HepG2 (cell line): ENCODE results near the gene FBH1. TPM values are rescaled to one million over a fixed set of nuclear protein-coding genes. Genes with fewer than 3 reads are reported as not detected.

Experiments
- ATAC-seq: fragments of 200-7000 bp; cut with Tn5 transposase; 3 replicates; pipeline ENCODE4 v1.9.1; 2020; ENCODE audit warnings: mild to moderate bottlenecking, moderate library complexity
- BruUV-seq: library from RNA; stranded (reverse); fragments of 400-500 nt; replicated peaks from 2 replicates; lab custom pipeline; 2021; lab: Mats Ljungman, UMichigan
- CTCF ChIA-PET: fragments of 300-600 bp; formaldehyde crosslinking; extraction: SDS; loops from one replicate; lab custom pipeline; 2021; ENCODE audit warnings: low total read pairs, inconsistent platforms, low intra/inter-chr PET ratio; lab: Yijun Ruan, JAX
- POLR2A ChIA-PET: fragments of 350-600 bp; sonication (Branson Sonifier 250); formaldehyde crosslinking; loops from one replicate; lab custom pipeline; 2020; ENCODE audit warnings: antibody characterized with exemption, inconsistent platforms; lab: Yijun Ruan, JAX
- DNase-seq: peaks from one replicate; pipeline ENCODE4 v3.0.0-alpha.2; 2015; ENCODE audit warnings: low spot score
- FAIRE-seq: peaks from 3 replicates; lab custom pipeline; 2011; peaks lifted over from hg19 to GRCh38; lab: Jason Lieb, UNC
- H2AFZ ChIP-seq: one replicate; pipeline ENCODE4 v1.6.1; 2011; ENCODE audit warnings: low read length, inconsistent platforms
- H3K27ac ChIP-seq: fragments of 300-600 bp; 3 replicates; pipeline ENCODE4 v1.8.0; 2011; ENCODE audit warnings: mixed run types, mild to moderate bottlenecking, mixed read lengths, low read length, inconsistent platforms; ENCODE audit not compliant: insufficient read depth; ENCODE audit errors: extremely low read length
- H3K27me3 ChIP-seq, 2 experiments: fragments of 200-600 bp in 1 of 2; 2 replicates in 1 of 2; 3 replicates in 1 of 2; pipeline versions ENCODE4 v1.6.0 to v1.8.0; 2011; ENCODE audit warnings: low read length in 2 of 2, mild to moderate bottlenecking in 2 of 2, moderate library complexity in 2 of 2, inconsistent platforms in 1 of 2; ENCODE audit not compliant: insufficient read depth in 2 of 2, control insufficient read depth in 1 of 2
- H3K36me3 ChIP-seq, 2 experiments: fragments of 200-600 bp in 1 of 2; replicated peaks in 1 of 2; 2 replicates in 1 of 2; 3 replicates in 1 of 2; pipeline versions ENCODE4 v1.5.1 to v1.8.0; 2011; ENCODE audit warnings: low read length in 2 of 2, inconsistent platforms in 1 of 2; ENCODE audit not compliant: insufficient read depth in 2 of 2, control insufficient read depth in 1 of 2
- H3K4me1 ChIP-seq: 2 replicates; pipeline ENCODE4 v1.5.1; 2012; ENCODE audit warnings: low read length, inconsistent platforms; ENCODE audit not compliant: insufficient read depth
- H3K4me2 ChIP-seq: 2 replicates; pipeline ENCODE4 v1.6.0; 2011; ENCODE audit warnings: low read depth, low read length, inconsistent platforms
- H3K4me3 ChIP-seq, 3 experiments: fragments of 200-600 bp in 1 of 3; sonication (generic), shearing (Covaris generic) in 1 of 3; replicated peaks in 1 of 3; 2 replicates each; pipeline ENCODE4 v1.5.1; 2011 to 2016; ENCODE audit warnings: low read length in 3 of 3, inconsistent platforms in 2 of 3, low read depth in 2 of 3, mild to moderate bottlenecking in 2 of 3, control low read depth in 1 of 3, mixed read lengths in 1 of 3; ENCODE audit not compliant: insufficient read depth in 1 of 3
- H3K79me2 ChIP-seq: one replicate; pipeline ENCODE4 v1.6.1; 2011; ENCODE audit warnings: low read length, inconsistent platforms; ENCODE audit not compliant: insufficient read depth
- H3K9ac ChIP-seq: 2 replicates; pipeline ENCODE4 v1.6.0; 2011; ENCODE audit warnings: mild to moderate bottlenecking, low read depth, low read length, inconsistent platforms; ENCODE audit not compliant: insufficient read depth
- H3K9me3 ChIP-seq: 2 replicates; pipeline ENCODE4 v1.5.1; 2012; ENCODE audit warnings: mild to moderate bottlenecking, low read length
- H4K20me1 ChIP-seq: 2 replicates; pipeline ENCODE4 v1.6.0; 2011; ENCODE audit warnings: inconsistent platforms, mild to moderate bottlenecking, low read length, moderate library complexity; ENCODE audit not compliant: insufficient read depth
- AGO2 ChIP-seq: fragments of 200-400 bp; formaldehyde crosslinking; optimal IDR thresholded peaks from 2 replicates; pipeline ENCODE3; 2017; ENCODE audit warnings: mild to moderate bottlenecking, low read depth, low read length, moderate library complexity
- BRCA1 ChIP-seq: sonication (generic); formaldehyde crosslinking; IDR thresholded peaks from 2 replicates; pipeline ENCODE4 v1.4.0; 2020; ENCODE audit warnings: missing genetic modification reagents
- ERF ChIP-seq: IDR thresholded peaks from 2 replicates; pipeline ENCODE4 v1.6.1; 2018; ENCODE audit warnings: missing biosample characterization, missing genetic modification reagents
- GTF2F1 ChIP-seq: fragments of 150-350 bp; IDR thresholded peaks from 2 replicates; pipeline ENCODE4 v1.6.1; 2014; ENCODE audit warnings: low read length
- HMG20B ChIP-seq: conservative IDR thresholded peaks from 2 replicates; pipeline ENCODE4 v1.6.1; 2016; ENCODE audit warnings: missing genetic modification reagents, missing compliant biosample characterization
- HMGA1 ChIP-seq: sonication (generic); formaldehyde crosslinking; conservative IDR thresholded peaks from 2 replicates; pipeline ENCODE4 v1.4.0; 2020; ENCODE audit warnings: missing genetic modification reagents
- KDM5B ChIP-seq: sonication (generic); formaldehyde crosslinking; IDR thresholded peaks from 2 replicates; pipeline ENCODE4 v1.4.0; 2020; ENCODE audit warnings: missing genetic modification reagents, mild to moderate bottlenecking, borderline replicate concordance
- MED8 ChIP-seq: sonication (generic); formaldehyde crosslinking; IDR thresholded peaks from 2 replicates; pipeline ENCODE4 v1.8.1; 2023; ENCODE audit warnings: mild to moderate bottlenecking, missing genetic modification reagents; ENCODE audit not compliant: insufficient replicate concordance
- POGZ ChIP-seq: sonication (generic); formaldehyde crosslinking; IDR thresholded peaks from 2 replicates; pipeline ENCODE4 v1.4.0; 2020; ENCODE audit warnings: mild to moderate bottlenecking, missing genetic modification reagents
- TOE1 ChIP-seq: sonication (generic); formaldehyde crosslinking; IDR thresholded peaks from 2 replicates; pipeline ENCODE4 v1.4.0; 2020; ENCODE audit warnings: mild to moderate bottlenecking, missing genetic modification reagents
- ZBTB38 ChIP-seq: sonication (generic); formaldehyde crosslinking; IDR thresholded peaks from 2 replicates; pipeline ENCODE4 v1.5.1; 2020; ENCODE audit warnings: mild to moderate bottlenecking, missing genetic modification reagents
- ZFP82 ChIP-seq: sonication (generic); formaldehyde crosslinking; IDR thresholded peaks from 2 replicates; pipeline ENCODE4 v1.5.1; 2020; ENCODE audit warnings: mild to moderate bottlenecking, missing genetic modification reagents, borderline replicate concordance
- ZNF350 ChIP-seq: sonication (generic); formaldehyde crosslinking; IDR thresholded peaks from 2 replicates; pipeline ENCODE4 v1.4.0; 2020; ENCODE audit warnings: mild to moderate bottlenecking, low read depth, missing genetic modification reagents, borderline replicate concordance
- ZNF383 ChIP-seq: sonication (generic); formaldehyde crosslinking; IDR thresholded peaks from 2 replicates; pipeline ENCODE4 v1.4.0; 2020; ENCODE audit warnings: missing genetic modification reagents, mild to moderate bottlenecking, borderline replicate concordance
- ZNF749 ChIP-seq: sonication (generic); formaldehyde crosslinking; IDR thresholded peaks from 2 replicates; pipeline ENCODE4 v1.8.0; 2022; ENCODE audit warnings: mild to moderate bottlenecking, missing genetic modification reagents, moderate library complexity, borderline replicate concordance
- WGBS: methylation state at CpG from one replicate; pipeline ENCODE4 v1.1.6; 2017; ENCODE audit warnings: low lambda C conversion rate; 5-methylcytosine and 5-hydroxymethylcytosine counted together
- in situ Hi-C: cut with HindIII; loops from 2 replicates; pipeline ENCODE4 v1.10.0; 2017; ENCODE audit warnings: low pct_unique_long_range_greater_than_20kb; ENCODE audit not compliant: extremely low pct_ligation_motif_present
- intact Hi-C: fragments of 100-400 bp; cut with micrococcal nuclease; formaldehyde crosslinking; loops from one replicate; pipeline ENCODE4 v1.10.0; 2022; ENCODE audit not compliant: unreplicated experiment
- polyA plus RNA-seq, 8 experiments: library from polyadenylated mRNA; depleted of rRNA in 3 of 8; stranded (reverse) in 7 of 8; unstranded in 1 of 8; fragments of >200 nt; fragmentation: Illumina TruSeq in 4 of 8; extraction: Trizol in 4 of 8; gene quantifications; 2 replicates each; pipeline versions ENCODE4 v1.2.1 to v1.2.3, GENCODE V29; 2011 to 2016; ENCODE audit warnings: low read depth in 4 of 8, missing spikeins in 1 of 8, mixed read lengths in 1 of 8; ENCODE audit not compliant: insufficient read depth in 1 of 8
- total RNA-seq, 5 experiments: library from RNA; depleted of rRNA; stranded (reverse); fragments of >200 nt; fragmentation: Illumina TruSeq; extraction: Trizol; gene quantifications; 2 replicates each; pipeline ENCODE4 v1.2.3, GENCODE V29; 2016; ENCODE audit warnings: low read depth in 1 of 5
- TF ChIP-seq, protein P1 (sequence below): sonication (generic); formaldehyde crosslinking; IDR thresholded peaks from 2 replicates; pipeline ENCODE4 v1.4.0; 2020; ENCODE audit warnings: missing genetic modification reagents

FBH1 gene
- total and polyA plus RNA-seq, 2 of the 13 experiments (the other 11 are each of a cell fraction or from before 2014, with no cell fraction given): 48.8 to 60.3 TPM

DNA sequence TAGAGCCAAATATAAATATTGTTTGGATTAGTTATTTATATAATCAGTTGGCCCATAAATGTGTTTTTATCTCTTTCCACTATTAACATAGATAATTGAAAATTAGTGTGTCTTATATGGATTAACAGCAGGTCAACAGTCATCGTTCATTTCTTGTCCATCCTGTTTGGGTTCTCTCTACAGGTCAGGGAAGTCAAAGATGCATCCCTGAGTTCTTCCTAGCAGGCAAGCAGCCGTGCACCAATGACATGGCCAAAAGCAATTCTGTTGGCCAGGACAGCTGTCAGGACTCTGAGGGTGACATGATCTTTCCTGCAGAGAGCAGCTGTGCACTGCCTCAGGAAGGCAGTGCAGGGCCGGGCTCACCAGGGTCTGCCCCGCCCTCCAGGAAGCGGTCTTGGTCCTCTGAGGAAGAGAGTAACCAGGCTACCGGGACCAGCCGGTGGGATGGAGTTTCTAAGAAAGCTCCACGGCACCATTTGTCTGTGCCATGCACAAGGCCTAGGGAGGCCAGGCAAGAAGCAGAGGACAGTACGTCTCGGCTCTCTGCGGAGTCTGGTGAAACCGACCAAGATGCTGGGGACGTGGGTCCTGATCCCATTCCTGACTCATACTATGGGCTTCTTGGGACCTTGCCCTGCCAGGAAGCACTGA is 15.9 kb downstream of the FBH1 start:
- FAIRE-seq: no peak
- ChIA-PET POLR2A (no interaction called here), CTCF (no interaction called here)
- no peak overlapping the region for H3K4me2 ChIP-seq
- H3K4me3 ChIP-seq: no peak overlapping the region
- no peaks in the 10 kb centered on the region for H3K27me3 ChIP-seq
- over 99% methylated on average over 8 of the region's 13 CpGs for WGBS
- in situ Hi-C loops: no loop called here
- no peak for DNase-seq
- H3K79me2 ChIP-seq: peaks cover 1% of the 10 kb centered on the region
- no peaks in the 10 kb centered on the region for H3K4me1 ChIP-seq
- H3K36me3 ChIP-seq: peaks cover 16 to 34% of the 10 kb centered on the region in 2 experiments
- intact Hi-C loops: no loop called here
- no TSS peak for BruUV-seq
- H3K9me3 ChIP-seq: no peaks in the 10 kb centered on the region
- peak; percentile 46; the same call in 2 of the 3 replicates for ATAC-seq
- no peaks in the 10 kb centered on the region for H4K20me1 ChIP-seq
- no peak overlapping the region for H2AFZ ChIP-seq
- H3K27ac ChIP-seq: no peak overlapping the region
- H3K9ac ChIP-seq: no peak overlapping the region
- peak; percentile 37 for TF ChIP-seq AGO2
- no peak for TF ChIP-seq GTF2F1

DNA sequence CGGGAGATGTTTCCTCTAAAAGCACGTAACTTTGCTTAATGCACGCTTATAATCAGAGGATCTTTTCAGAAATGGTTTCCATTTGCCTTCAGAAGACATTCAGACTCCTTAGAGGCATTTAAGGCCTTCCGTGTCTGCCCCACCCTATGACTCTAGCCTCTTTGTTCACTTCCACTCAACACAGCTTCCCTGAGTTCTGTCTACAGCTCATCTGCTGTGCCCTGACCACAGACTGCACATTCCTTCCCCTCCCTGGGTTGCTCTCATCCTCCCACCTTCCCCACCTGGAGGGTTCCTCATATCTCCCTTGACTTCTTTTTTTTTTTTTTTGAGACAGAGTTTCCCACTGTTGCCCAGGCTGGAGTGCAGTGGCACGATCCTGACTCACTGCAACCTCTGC is 16.6 kb downstream of the FBH1 start:
- BruUV-seq: no TSS peak
- no peak for ATAC-seq
- no peak overlapping the region for H3K4me3 ChIP-seq
- H3K4me1 ChIP-seq: no peaks in the 10 kb centered on the region
- no peak for FAIRE-seq
- 94% methylated on average over 5 of the region's 5 CpGs for WGBS
- no peak for DNase-seq
- intact Hi-C loops: no loop called here
- TF ChIP-seq ZNF383: no peak
- TF ChIP-seq BRCA1 (CRISPR knock-in tag): no peak
- no peak for TF ChIP-seq POGZ (CRISPR knock-in tag)
- no peak for TF ChIP-seq MED8 (CRISPR knock-in tag)
- no peak for TF ChIP-seq HMGA1 (CRISPR knock-in tag)
- no peak for TF ChIP-seq TOE1
- no peak for TF ChIP-seq ZFP82 (CRISPR knock-in tag)
- TF ChIP-seq ZNF749 (CRISPR knock-in tag): no peak
- TF ChIP-seq ERF (CRISPR knock-in tag): no peak
- TF ChIP-seq KDM5B (CRISPR knock-in tag): no peak
- TF ChIP-seq ZNF350 (CRISPR knock-in tag): no peak
- no peak for TF ChIP-seq ZBTB38
- TF ChIP-seq HMG20B: no peak
- TF ChIP-seq, protein P1, sequence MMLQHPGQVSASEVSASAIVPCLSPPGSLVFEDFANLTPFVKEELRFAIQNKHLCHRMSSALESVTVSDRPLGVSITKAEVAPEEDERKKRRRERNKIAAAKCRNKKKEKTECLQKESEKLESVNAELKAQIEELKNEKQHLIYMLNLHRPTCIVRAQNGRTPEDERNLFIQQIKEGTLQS (CRISPR knock-in tag): no peak
- peaks cover 1% of the 10 kb centered on the region for H3K79me2 ChIP-seq
- H4K20me1 ChIP-seq: no peaks in the 10 kb centered on the region
- no peaks in the 10 kb centered on the region for H3K27me3 ChIP-seq
- in situ Hi-C loops: no loop called here
- ChIA-PET CTCF (no interaction called here), POLR2A (no interaction called here)
- peaks cover 23 to 41% of the 10 kb centered on the region in 2 experiments for H3K36me3 ChIP-seq
- H3K4me2 ChIP-seq: no peak overlapping the region
- H3K9ac ChIP-seq: no peak overlapping the region
- H3K9me3 ChIP-seq: no peaks in the 10 kb centered on the region
- H2AFZ ChIP-seq: no peak overlapping the region
- no peak overlapping the region for H3K27ac ChIP-seq
